NB4 (cell line): ENCODE data around the gene MICAL3.

Experiments
- DNase-seq: peaks from one replicate; pipeline ENCODE4 v3.0.0; 2010; ENCODE audit warnings: low read depth
- H3K4me3 ChIP-seq: one replicate; pipeline ENCODE4 v1.5.1; 2011; ENCODE audit warnings: mild to moderate bottlenecking, low read depth, low read length, moderate library complexity
- MYC ChIP-seq: IDR thresholded peaks from 2 replicates; pipeline ENCODE4 v1.6.1; 2011; ENCODE audit warnings: low read depth, low read length
- POLR2A ChIP-seq: IDR thresholded peaks from 2 replicates; pipeline ENCODE4 v1.6.1; 2011; ENCODE audit warnings: mild to moderate bottlenecking; ENCODE audit not compliant: insufficient read length; ENCODE audit errors: extremely low read depth
- TF ChIP-seq, protein P1 (sequence below): IDR thresholded peaks from one replicate; pipeline ENCODE4 v1.5.1; 2012; ENCODE audit warnings: low read depth, low read length
- TF ChIP-seq, protein P2 (sequence below): IDR thresholded peaks from 2 replicates; pipeline ENCODE4 v1.6.1; 2011; ENCODE audit warnings: low read depth, low read length

The MICAL3 gene

DNA sequence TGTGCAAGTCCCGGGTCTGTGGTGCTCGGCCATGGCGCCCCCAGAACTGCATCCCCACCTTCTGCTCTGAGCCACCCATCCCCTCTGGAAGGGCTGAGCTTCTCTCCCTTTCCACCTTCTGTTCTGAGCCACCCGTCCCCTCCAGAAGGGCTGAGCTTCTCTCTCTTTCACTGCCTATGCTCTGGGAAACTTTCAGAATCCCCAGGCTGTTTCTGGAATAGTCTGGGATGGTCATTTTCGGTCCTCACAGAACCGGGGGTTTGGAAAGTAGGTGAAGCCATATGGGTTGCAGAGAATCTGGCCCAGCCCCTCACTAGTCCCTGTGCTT lies 246.7 kb downstream of the MICAL3 start:
- DNase-seq: no peak
- TF ChIP-seq, protein P1, sequence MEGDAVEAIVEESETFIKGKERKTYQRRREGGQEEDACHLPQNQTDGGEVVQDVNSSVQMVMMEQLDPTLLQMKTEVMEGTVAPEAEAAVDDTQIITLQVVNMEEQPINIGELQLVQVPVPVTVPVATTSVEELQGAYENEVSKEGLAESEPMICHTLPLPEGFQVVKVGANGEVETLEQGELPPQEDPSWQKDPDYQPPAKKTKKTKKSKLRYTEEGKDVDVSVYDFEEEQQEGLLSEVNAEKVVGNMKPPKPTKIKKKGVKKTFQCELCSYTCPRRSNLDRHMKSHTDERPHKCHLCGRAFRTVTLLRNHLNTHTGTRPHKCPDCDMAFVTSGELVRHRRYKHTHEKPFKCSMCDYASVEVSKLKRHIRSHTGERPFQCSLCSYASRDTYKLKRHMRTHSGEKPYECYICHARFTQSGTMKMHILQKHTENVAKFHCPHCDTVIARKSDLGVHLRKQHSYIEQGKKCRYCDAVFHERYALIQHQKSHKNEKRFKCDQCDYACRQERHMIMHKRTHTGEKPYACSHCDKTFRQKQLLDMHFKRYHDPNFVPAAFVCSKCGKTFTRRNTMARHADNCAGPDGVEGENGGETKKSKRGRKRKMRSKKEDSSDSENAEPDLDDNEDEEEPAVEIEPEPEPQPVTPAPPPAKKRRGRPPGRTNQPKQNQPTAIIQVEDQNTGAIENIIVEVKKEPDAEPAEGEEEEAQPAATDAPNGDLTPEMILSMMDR: no peak
- TF ChIP-seq MYC (no peak; the same call in 1 of the 2 replicates), POLR2A (no peak)
- TF ChIP-seq, protein P2, sequence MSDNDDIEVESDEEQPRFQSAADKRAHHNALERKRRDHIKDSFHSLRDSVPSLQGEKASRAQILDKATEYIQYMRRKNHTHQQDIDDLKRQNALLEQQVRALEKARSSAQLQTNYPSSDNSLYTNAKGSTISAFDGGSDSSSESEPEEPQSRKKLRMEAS: no peak
- H3K4me3 ChIP-seq: peak overlapping the region; percentile 89

DNA sequence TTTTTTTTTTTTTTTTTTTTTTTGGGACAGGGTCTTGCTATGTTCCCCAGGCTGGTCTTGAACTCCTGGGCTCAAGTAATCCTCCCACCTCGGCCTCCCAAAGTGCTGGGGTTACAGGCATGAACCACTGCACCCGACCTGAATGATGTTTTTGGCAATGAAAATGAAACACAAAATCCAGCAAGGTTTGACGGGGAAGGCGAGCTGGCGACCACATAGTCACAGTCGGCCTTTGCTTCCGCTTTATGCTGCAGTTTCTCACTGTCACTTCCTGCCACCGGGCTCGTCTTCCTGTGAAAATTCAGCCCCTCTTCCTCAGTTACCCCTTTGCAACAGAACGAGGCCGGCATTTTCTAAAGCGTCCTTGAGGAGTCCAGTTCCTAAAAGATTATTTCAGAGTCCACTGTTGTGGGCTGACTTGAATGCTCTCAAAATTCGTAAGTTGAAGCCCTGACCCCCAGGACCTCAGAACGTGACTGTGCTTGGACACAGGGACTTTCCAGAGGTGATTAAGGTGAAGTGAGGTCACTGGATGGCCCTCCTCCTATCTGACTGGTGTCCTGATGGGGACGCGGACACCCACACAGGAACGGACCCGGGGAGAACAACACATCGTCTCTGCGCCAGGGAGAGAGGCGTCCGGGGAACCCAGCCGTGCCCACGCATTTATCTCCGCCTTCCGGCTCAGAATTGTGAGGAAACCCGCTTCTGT lies 247.2 kb downstream of the MICAL3 start:
- TF ChIP-seq POLR2A (peak; percentile 52), MYC (peak; percentile 63)
- TF ChIP-seq, protein P2: peak; percentile 11; the same call in 1 of the 2 replicates
- TF ChIP-seq, protein P1: no peak
- peak overlapping the region; percentile 89 for H3K4me3 ChIP-seq
- DNase-seq: peak; percentile 81

DNA sequence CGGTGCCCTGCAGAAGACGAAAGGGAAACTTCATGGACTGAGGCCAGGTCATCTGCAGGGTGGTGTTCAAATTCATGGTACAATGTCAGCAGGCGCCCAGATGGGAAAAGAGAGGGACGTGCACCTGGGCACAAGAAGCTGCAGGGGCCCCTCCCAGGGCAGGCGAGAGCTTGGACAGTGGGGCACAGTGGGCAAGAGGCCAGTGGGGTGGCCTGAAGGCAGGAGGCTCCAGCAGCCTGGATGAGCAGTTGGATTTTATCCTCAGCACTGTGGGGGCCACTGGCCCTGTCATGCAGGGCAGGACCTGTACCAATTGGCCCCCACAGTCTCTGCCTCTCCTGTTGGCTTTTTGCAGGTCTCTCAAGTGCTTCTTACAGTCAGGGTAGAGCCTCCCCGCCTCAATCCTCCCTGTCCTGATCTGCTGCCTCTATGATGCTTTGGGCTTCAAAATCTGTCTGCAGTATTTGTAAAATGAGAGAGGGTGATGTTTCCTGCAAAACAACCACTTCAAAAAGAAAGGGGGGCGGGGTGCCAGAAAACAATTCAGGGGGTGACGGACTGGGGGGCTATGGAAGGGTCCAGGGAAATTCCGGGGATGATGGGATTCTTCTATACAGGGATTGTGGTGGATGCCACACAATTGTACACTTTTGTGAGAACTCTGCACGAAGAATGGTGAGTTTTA lies 248.4 kb downstream of the MICAL3 start:
- no peak for DNase-seq
- TF ChIP-seq, protein P2: no peak
- TF ChIP-seq, protein P1: no peak
- TF ChIP-seq POLR2A (no peak), MYC (no peak)
- H3K4me3 ChIP-seq: no peak overlapping the region

DNA sequence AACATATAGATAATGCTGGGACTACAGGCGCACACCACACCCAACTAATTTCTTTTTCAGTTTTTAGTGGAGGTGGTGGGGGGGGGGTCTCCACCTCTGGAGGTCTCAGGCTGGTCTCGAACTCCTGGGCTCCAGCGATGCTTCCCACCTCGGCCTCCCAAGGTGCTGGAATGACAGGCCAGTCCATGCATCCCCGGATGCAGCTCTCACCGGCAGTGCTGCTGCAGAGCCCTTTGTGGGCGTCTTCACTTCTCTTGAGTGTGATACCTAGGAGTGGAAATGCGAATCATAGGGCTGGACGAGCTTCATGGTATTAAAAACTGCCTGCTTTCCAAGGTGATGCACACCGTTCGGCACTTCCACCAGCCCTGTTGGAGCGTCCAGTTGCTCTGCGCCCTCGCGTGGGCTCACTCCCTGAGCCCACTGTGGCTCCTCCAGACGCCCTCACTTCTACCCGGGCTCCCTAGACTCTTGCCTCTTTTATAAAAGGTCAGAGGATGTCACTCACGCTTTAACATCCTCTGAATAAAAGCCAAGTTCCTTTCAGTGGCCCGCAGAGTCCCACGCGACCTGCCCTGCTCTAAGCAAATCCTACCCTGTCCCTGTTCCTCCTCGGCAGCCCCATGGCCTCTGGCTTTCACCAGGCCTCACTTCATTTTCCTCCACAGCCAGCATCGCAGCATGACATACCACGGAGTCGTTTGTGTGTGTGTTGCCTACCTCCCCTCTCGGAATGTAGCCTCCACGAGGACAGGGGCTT lies 249.3 kb downstream of the MICAL3 start:
- no peak for TF ChIP-seq MYC
- TF ChIP-seq, protein P1: no peak
- DNase-seq: no peak
- peak overlapping the region; percentile 58 for H3K4me3 ChIP-seq

DNA sequence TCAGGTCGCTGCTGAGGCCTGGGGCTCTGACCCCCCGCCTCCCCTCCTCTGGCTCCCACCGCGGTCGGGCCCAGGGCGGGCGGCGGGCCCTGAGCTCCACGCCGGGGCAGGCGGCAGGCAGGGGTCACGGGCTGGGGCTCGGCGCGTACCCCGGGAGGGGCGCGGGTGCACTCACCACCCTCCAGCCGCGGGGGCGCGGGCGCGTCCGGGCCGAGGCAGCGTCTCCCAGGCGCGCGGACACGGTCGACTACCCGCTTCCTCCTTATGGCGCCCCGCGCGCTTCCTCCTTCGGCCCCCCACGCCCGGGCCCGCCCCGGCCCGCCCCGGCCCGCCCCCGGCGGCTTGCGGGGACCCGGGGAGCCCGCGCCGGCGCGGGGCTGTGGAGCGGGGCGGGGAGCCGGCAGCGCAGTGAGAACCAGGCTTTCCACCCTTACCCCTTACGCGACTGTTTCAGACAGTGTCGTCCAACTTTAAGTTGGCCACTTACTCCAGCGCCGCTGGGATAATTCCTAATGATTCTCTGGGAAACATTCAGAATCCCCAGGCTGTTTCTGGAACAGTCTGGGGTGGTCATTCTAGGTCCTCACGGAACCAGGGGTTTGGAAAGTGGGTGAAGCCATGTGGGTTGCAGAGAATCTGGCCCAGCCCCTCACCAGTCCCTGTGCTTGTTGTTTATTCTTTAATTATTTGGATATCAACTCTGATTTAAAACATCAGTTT lies 250.0 kb downstream of the MICAL3 start, which contains the start of gene BID:
BID (minus strand) TSS at position 264 of the 720 bp plus-strand sequence. CDS start 24,353 bp downstream, outside the sequence.
- DNase-seq: peak; percentile 74
- peak within 1 kb of the TSS; percentile 76 for H3K4me3 ChIP-seq
- TF ChIP-seq POLR2A (peak; percentile 39), MYC (no peak)
